Measurements from ENCODE around the gene ATP6V0E2. TPM values are rescaled to one million over a fixed set of nuclear protein-coding genes. Genes with fewer than 3 reads are reported as not detected.

The ATP6V0E2 gene
- total RNA-seq, 1 experiment from 2014 or later: 25.5 TPM

GRCh38 chr7:149843566-149843965 is 30.2 kb upstream of the ATP6V0E2 start:
- intact Hi-C loops (cut with micrococcal nuclease): no loop called here
- no peak overlapping the region for H3K4me2 ChIP-seq (ENCODE audit: low read length)
- CTCF ChIA-PET: interaction anchor here (1.2 kb wide), 1 partner anchor 12 kb away, joined by 3 read pairs; no protein-coding TSS in a partner anchor
- H3K27me3 ChIP-seq (ENCODE audit: insufficient read depth, low read length): no peaks in the 10 kb centered on the region
- H3K9me2 ChIP-seq (ENCODE audit: insufficient read depth): no peaks in the 10 kb centered on the region
- no peak overlapping the region for H3K4me3 ChIP-seq (replicated peaks in 1 of 2; ENCODE audit: low read depth in 1 of 2, low read length in 2 of 2)
- H3K27ac ChIP-seq (ENCODE audit: low read depth, low read length): no peak overlapping the region
- no TSS peak for BruUV-seq (replicated peaks)
- ATAC-seq (no peak), DNase-seq (ENCODE audit: low read depth, low spot score) (no peak)
- H4K20me1 ChIP-seq (ENCODE audit: insufficient read depth): no peaks in the 10 kb centered on the region
- POLR2A ChIA-PET: no interaction called here
- RAD21 ChIA-PET (ENCODE audit: low non-redundant PET in 1 of 2, low total read pairs in 2 of 2, uncharacterized antibody in 2 of 2, unreplicated experiment in 2 of 2): no interaction called here
- H3K36me3 ChIP-seq (ENCODE audit: control insufficient read depth in 1 of 2, insufficient read depth in 2 of 2, low read length in 2 of 2): no peaks in the 10 kb centered on the region
- TF ChIP-seq SRF (IDR thresholded peaks at IDR 0.05; ENCODE audit: low read depth): no peak
- no peak for TF ChIP-seq REST (IDR thresholded peaks at IDR 0.05; ENCODE audit: low read depth)
- TF ChIP-seq TCF7L2 (IDR thresholded peaks at IDR 0.05; ENCODE audit: borderline replicate concordance, extremely low read depth, insufficient read depth, insufficient read length): no peak
- TF ChIP-seq EZH2phosphoT487 (IDR thresholded peaks at IDR 0.05; ENCODE audit: borderline replicate concordance): no peak
- TF ChIP-seq ZFX (IDR thresholded peaks at IDR 0.05): no peak
- TF ChIP-seq CTCF (IDR thresholded peaks at IDR 0.05 in 2 of 3, conservative IDR thresholded peaks at IDR 0.05 in 1 of 3; ENCODE audit: borderline replicate concordance in 1 of 3, insufficient read depth in 1 of 3, low read depth in 2 of 3, low read length in 2 of 3): no peak
- no peak for TF ChIP-seq YY1 (IDR thresholded peaks at IDR 0.05; ENCODE audit: extremely low read depth, insufficient replicate concordance, low read depth, low read length)
- no peak for TF ChIP-seq POLR2AphosphoS5 (IDR thresholded peaks at IDR 0.05; ENCODE audit: low read depth, low read length)
- no peak for TF ChIP-seq CEBPB (IDR thresholded peaks at IDR 0.05; ENCODE audit: low read depth)
- TF ChIP-seq EGR1 (IDR thresholded peaks at IDR 0.05; ENCODE audit: low read depth): no peak
- TF ChIP-seq ZBTB33 (IDR thresholded peaks at IDR 0.05; ENCODE audit: extremely low read depth, insufficient replicate concordance, low read length): no peak
- no peak for TF ChIP-seq FOSL1 (IDR thresholded peaks at IDR 0.05; ENCODE audit: low read depth)
- H3K9ac ChIP-seq (ENCODE audit: low read length): no peak overlapping the region
- no peaks in the 10 kb centered on the region for H3K9me3 ChIP-seq (ENCODE audit: control insufficient read depth in 1 of 2, insufficient read depth in 1 of 2, low read depth in 1 of 2, low read length in 2 of 2)
- no peak overlapping the region for H2AFZ ChIP-seq (ENCODE audit: low read depth, low read length, poor library complexity, severe bottlenecking)
- peaks cover 9% of the 10 kb centered on the region; the same call in 1 of the 2 replicates for H3K79me2 ChIP-seq (ENCODE audit: insufficient read depth, low read length)
- peaks cover 6 to 11% of the 10 kb centered on the region in 2 experiments; a peak in 3 of 4 replicates for H3K4me1 ChIP-seq (ENCODE audit: control insufficient read depth in 1 of 2, insufficient read depth in 2 of 2, low read length in 2 of 2)
